Endometrial microvascular endothelial cells (primary cell): ENCODE results near the gene CLPTM1L. TPM values are rescaled to one million over a fixed set of nuclear protein-coding genes. Genes with fewer than 3 reads are reported as not detected.

Source experiments
- in situ Hi-C: cut with HindIII; loops from 2 replicates; pipeline ENCODE4 v1.10.0; 2017; ENCODE audit warnings: low sequenced_read_pairs, low pct_unique_long_range_greater_than_20kb; ENCODE audit errors: inconsistent ontology term
- total RNA-seq: library from RNA; depleted of rRNA; stranded (reverse); fragments of >200 nt; gene quantifications from one replicate; pipeline ENCODE4 v1.2.3, GENCODE V29; 2015; ENCODE audit errors: inconsistent ontology term

CLPTM1L gene, protein sequence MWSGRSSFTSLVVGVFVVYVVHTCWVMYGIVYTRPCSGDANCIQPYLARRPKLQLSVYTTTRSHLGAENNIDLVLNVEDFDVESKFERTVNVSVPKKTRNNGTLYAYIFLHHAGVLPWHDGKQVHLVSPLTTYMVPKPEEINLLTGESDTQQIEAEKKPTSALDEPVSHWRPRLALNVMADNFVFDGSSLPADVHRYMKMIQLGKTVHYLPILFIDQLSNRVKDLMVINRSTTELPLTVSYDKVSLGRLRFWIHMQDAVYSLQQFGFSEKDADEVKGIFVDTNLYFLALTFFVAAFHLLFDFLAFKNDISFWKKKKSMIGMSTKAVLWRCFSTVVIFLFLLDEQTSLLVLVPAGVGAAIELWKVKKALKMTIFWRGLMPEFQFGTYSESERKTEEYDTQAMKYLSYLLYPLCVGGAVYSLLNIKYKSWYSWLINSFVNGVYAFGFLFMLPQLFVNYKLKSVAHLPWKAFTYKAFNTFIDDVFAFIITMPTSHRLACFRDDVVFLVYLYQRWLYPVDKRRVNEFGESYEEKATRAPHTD
- 173 TPM for total RNA-seq

- in situ Hi-C loops, result no loop called here
These were observed at the start of gene CLPTM1L for GRCh38 chr5:1344975-1345838. Gene CLPTM1L (minus strand): TSS chr5:1345099. CDS start chr5:1344841, 258 bp downstream.

- in situ Hi-C loops, result no loop called here
These were observed 48.9 kb upstream of the CLPTM1L start for GRCh38 chr5:1393571-1394501.

DNA sequence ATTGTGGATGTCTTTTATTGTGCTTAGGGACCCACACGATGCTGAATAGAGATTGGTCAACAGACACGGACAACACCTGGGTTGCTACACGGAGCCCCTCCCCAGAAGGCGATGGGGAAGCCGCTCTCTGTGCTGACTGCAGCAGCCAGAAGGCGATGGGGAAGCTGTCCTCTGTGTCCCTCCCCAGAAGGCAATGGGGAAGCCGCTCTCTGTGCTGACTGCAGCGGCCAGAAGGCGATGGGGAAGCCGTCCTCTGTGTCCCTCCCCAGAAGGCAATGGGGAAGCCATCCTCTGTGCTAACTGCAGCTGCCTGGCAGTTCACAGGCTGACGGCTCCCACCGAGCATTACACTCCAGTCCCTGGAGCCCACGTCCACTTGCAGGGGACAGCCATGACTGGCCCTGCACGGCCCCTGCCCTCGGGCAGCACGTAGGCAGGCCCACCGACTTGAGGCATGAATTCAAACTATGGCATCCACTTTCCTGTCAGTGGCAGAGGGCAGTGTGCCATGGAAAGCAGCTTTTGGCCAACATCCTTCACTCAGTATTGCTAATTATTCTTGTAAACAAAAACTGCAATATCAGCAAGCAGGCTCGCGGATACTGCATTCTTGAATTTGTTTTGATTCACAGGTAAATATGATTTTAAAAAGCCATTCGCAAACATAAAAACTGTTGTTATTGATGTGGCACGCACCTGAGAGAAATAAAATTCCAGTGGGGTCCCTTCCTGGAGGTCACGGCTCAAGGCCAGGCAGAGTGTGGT, 48.1 kb upstream of the CLPTM1L start:
- in situ Hi-C loops, result no loop called here

DNA sequence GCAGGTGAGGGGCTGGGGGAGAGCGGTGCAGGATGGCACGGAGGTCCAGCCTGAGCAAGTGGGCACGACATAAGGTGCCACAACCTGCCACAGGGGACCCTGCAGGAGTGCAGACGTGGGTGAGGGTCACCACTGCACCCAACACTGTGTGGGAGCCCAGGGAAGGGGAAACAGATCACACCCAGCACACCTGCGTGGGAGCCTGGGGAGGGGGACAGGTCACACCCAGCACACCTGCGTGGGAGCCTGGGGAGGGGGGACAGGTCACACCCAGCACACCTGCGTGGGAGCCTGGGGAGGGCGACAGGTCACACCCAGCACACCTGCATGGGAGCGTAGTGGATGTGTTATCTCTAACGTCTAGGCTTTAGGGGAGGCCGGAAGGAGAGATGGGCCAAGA, 47.4 kb upstream of the CLPTM1L start:
- in situ Hi-C loops, result no loop called here

- in situ Hi-C loops, result no loop called here
These were observed 46.8 kb upstream of the CLPTM1L start for GRCh38 chr5:1391691-1392090.

DNA sequence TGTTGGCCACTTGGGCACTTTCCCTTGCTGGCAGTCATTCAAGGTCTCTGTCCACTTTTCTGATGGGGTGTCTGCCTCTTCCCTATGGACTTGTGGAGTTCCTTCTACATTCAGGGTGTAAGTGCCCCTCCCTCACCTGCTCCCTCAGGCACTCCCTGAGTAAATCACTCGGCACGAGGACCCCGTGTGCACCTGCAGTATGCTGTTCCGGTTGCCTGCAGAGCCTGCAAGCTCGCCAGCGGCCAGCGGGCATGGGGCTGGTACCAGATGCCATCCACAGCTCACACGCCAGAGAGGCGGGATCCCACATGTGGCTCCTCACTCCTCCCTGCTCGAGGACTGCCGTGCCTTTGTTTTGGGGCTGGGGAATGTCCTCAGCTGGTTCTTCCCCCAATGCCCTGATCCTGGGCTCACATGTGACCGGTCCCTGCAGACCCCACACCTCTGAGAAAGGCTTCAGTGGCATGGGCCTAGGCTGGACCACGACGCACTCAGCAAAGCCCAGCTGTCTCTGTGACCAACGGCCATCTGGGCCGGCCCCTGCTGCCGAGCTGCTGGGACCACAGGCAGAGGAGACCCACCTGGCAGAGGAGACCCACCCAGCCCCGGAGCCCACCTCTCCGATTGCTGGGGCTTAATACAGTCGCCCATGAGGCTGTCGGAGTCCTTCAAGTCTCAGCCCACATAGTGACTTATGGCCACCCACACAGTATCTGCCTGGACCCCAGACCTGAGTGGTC, 46.1 kb upstream of the CLPTM1L start:
- in situ Hi-C loops, result no loop called here

GRCh38 chr5:1390333-1390732, 45.4 kb upstream of the CLPTM1L start:
- in situ Hi-C loops, result no loop called here

GRCh38 chr5:1388383-1388967, 43.6 kb upstream of the CLPTM1L start:
- in situ Hi-C loops, result no loop called here

- in situ Hi-C loops, result no loop called here
These were observed 43.0 kb upstream of the CLPTM1L start for GRCh38 chr5:1387876-1388275.

DNA sequence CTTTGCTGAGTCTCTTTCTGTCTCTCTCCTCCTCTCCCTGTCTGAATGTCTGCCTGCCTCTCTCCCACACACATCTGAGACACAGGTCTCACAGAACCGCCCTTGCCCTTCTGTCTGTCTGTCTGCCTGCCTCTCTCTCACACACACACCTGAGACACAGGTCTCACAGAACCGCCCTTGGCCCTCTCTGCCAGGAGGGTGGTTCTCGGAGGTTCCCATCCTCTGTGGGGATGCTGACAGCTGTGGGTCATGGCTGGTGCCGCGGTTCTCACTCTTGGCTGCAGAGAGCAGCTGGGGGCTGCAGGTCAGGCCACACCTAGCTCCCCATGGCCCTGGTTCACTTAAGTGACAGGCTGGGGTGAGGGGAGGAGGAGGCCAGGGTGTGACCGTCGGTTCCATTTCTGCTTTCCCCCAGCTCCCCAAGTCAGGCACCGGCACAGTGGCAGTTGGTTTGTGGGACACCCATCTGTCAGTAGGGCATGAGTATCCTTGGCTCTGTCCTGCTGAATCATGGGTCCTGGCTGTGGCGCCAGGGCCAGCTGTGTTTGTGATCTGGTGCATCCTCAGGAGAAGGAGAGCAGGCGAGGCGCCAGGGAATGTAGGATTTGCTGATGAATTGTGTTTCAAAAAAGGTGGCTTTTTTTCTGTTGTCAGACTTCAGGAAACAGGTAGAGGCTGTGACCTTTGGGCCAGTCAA, 42.3 kb upstream of the CLPTM1L start:
- in situ Hi-C loops, result no loop called here

GRCh38 chr5:1386274-1386717, 41.4 kb upstream of the CLPTM1L start:
- in situ Hi-C loops, result no loop called here

GRCh38 chr5:1385395-1386273, 40.7 kb upstream of the CLPTM1L start:
- in situ Hi-C loops, result no loop called here

DNA sequence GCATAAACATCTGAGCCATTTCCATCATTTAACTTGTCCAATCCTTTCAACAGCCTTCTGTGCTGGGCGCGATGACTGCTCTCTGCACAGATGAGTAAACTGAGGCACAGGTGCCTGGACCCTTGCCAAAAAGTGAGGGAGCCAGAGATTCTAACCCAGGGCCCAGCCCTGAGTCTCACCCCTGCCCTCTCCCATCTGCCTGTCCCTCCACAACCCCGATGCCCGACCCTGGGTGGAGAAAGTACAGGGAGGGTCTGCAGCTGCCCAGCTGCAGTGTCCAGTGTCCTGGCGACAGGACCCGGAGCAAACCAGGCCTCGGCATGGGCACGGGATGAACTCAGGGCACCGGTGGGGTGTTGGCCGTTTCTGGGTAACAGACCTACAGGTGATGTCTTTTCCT, 39.6 kb upstream of the CLPTM1L start:
- in situ Hi-C loops, result no loop called here

DNA sequence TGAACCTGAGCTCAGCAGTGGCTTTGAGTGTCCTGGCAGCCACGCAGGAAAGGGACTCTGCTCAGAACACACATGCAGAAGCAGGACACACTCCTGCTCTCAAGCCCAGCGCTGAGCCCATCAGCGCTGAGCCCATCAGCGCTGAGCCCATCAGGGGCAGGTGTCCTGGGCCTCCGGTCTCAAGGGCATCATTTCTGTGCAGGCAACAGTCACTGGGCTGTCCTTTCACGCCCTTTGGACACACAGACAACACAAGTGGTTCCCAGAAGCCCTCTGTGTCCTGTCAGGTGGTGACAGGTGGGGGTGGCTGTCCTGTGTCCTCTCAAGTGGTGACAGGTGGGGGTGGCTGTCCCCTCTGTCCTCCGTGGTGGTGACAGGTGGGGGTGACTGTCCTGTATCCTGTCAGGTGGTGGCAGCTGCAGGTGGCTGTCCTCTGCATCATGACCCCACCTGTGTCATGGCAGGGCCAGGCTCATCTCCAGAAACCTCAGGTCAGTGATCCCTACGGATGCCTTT, 39.0 kb upstream of the CLPTM1L start:
- in situ Hi-C loops, result no loop called here

DNA sequence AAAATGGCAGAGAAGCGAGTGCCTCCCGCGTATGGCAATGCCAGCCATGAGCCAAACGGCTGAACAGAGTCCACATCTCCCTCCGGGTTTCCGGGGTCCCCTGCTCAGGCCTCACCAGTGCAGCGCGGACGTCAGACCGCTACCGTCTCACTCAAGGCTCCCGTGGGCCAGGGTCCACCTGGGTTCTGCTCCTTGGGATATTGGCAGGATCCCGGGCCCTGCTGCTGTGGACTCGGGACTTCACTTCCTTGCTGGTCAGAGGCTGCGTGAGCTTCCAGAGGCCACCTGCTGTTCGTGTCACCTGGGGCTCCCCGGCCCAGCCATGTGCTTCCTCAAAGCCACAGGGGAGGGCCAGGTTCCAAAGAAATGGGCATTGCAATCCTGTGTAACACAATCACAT, 38.4 kb upstream of the CLPTM1L start:
- in situ Hi-C loops, result no loop called here
